Uterus (tissue), 4 donors: ENCODE data around the gene DNM3. TPM values are rescaled to one million over a fixed set of nuclear protein-coding genes. Genes with fewer than 3 reads are reported as not detected.

Source experiments
- DNase-seq, 2 donors: peaks; one replicate each; pipeline ENCODE4 v3.0.0-alpha.2; 2019 to 2020
- H3K27ac ChIP-seq, 2 donors: fragments of 200-600 bp; sonication (generic); 1 replicate in 1 of 2; 2 replicates in 1 of 2; pipeline ENCODE4 v1.5.1; 2016 to 2018
- H3K27me3 ChIP-seq, 2 donors: fragments of 200-600 bp; sonication (generic); one replicate each; pipeline ENCODE4 v1.5.1; 2018 to 2019; ENCODE audit warnings: control low read depth in 1 of 2
- H3K36me3 ChIP-seq, 2 donors: fragments of 200-600 bp; sonication (generic); one replicate each; pipeline ENCODE4 v1.5.1; 2019; ENCODE audit warnings: control low read depth in 1 of 2
- H3K4me1 ChIP-seq, 2 donors: fragments of 200-600 bp; sonication (generic); one replicate each; pipeline ENCODE4 v1.5.1; 2018 to 2019; ENCODE audit warnings: control low read depth in 1 of 2
- H3K4me3 ChIP-seq, 2 donors: fragments of 200-600 bp; sonication (generic); 1 replicate in 1 of 2; 2 replicates in 1 of 2; pipeline ENCODE4 v1.5.1; 2018 to 2019; ENCODE audit warnings: mild to moderate bottlenecking in 1 of 2
- H3K9me3 ChIP-seq, 2 donors: fragments of 200-600 bp; sonication (generic); one replicate each; pipeline ENCODE4 v1.5.1; 2019; ENCODE audit warnings: control low read depth in 1 of 2
- CTCF ChIP-seq, 4 experiments: fragments of 200-600 bp in 2 of 4; fragments of 450-650 bp in 2 of 4; sonication (generic) in 2 of 4; IDR thresholded peaks; one replicate each; pipeline ENCODE4 v1.5.1; 2016 to 2019; ENCODE audit warnings: antibody characterized with exemption in 4 of 4, mild to moderate bottlenecking in 2 of 4, moderate library complexity in 1 of 4
- POLR2A ChIP-seq, 2 donors: fragments of 450-650 bp; IDR thresholded peaks; one replicate each; pipeline ENCODE4 v1.6.1; 2016; ENCODE audit warnings: antibody characterized with exemption in 2 of 2, mild to moderate bottlenecking in 1 of 2, moderate library complexity in 1 of 2
- intact Hi-C: fragments of 100-400 bp; cut with DNase I; formaldehyde crosslinking; loops from one replicate; pipeline ENCODE4 v1.15.1; 2023; ENCODE audit warnings: low total_unique reads
- total RNA-seq, 4 donors: library from RNA; depleted of rRNA in 3 of 4; stranded (reverse); fragments of >200 nt in 3 of 4; gene quantifications; one replicate each; pipeline versions ENCODE4 v1.1.0 to v1.2.4, GENCODE V29; 2014 to 2023
- donor health status: DM: yes; HTN: yes; CAD: no.

The DNM3 gene
- total RNA-seq, 4 donors from 2014 or later = 4.7 to 49.2 (median 14.6) TPM

GRCh38 chr1:172180501-172181285 lies 339.4 kb downstream of the DNM3 start:
- H3K4me3 ChIP-seq = peak overlapping the region; percentile 3 to 20

DNA sequence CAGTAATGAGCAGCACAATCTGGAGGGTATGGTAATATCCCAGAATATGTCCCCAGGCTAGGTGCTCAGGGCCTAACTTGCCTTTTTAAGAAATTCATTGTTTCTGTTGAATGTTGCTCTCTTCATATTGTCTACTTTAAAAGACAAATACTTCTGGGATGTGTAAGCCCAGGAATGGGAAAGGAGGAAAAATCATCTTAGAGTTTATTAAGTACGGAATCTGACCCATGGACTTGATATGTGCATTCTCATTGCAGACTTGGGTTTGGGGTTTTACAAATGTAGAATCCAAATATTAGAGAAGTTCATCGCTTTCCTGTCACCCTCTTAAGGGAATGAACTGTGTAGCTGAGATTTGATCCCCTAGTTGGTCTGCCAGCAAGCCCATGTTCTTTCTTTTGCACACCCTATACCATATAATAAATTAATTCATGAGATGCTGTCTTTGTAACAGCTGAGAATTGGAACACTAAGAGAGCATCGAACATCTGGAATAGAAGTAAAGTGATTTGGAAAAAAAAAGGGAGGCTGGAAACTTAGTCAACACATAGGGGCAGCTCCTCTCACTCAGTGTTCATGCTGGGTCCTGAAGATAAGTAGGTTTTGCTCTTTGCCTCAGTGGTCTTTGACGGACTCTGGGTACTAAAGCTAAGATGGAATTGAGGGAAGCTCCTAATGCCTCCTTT lies 343.4 kb downstream of the DNM3 start:
- peaks cover 0 to 22% of the 10 kb centered on the region in 2 donors for H3K4me1 ChIP-seq
- TF ChIP-seq POLR2A (IDR thresholded peaks at IDR 0.05) = no peak
- no peak for TF ChIP-seq CTCF (IDR thresholded peaks at IDR 0.05)
- H3K27me3 ChIP-seq = no peaks in the 10 kb centered on the region
- DNase-seq = no peak
- intact Hi-C loops = no loop called here
- no peak overlapping the region for H3K4me3 ChIP-seq
- peak overlapping the region; percentile 86 to 91 for H3K27ac ChIP-seq
- no peaks in the 10 kb centered on the region for H3K36me3 ChIP-seq
- H3K9me3 ChIP-seq = no peaks in the 10 kb centered on the region

More at GRCh38 chr1:172180501-172181285, 339.4 kb downstream of the DNM3 start:
- no peaks in the 10 kb centered on the region for H3K36me3 ChIP-seq
- H3K27ac ChIP-seq = peak overlapping the region; percentile 86 to 91
- TF ChIP-seq POLR2A (IDR thresholded peaks at IDR 0.05) (no peak), CTCF (IDR thresholded peaks at IDR 0.05) (no peak)
- H3K27me3 ChIP-seq = no peaks in the 10 kb centered on the region
- intact Hi-C loops = no loop called here
- H3K4me1 ChIP-seq = peaks cover 0 to 22% of the 10 kb centered on the region in 2 donors
- DNase-seq = peak; percentile 37 to 61
- H3K9me3 ChIP-seq = no peaks in the 10 kb centered on the region

GRCh38 chr1:172185211-172185610 lies 343.9 kb downstream of the DNM3 start:
- TF ChIP-seq CTCF (IDR thresholded peaks at IDR 0.05) (no peak), POLR2A (IDR thresholded peaks at IDR 0.05) (no peak)
- no peaks in the 10 kb centered on the region for H3K27me3 ChIP-seq
- no peak for DNase-seq
- peak overlapping the region; percentile 86 to 91 for H3K27ac ChIP-seq
- H3K9me3 ChIP-seq = no peaks in the 10 kb centered on the region
- no peak overlapping the region for H3K4me3 ChIP-seq
- no peaks in the 10 kb centered on the region for H3K36me3 ChIP-seq
- intact Hi-C loops = no loop called here
- H3K4me1 ChIP-seq = peaks cover 0 to 16% of the 10 kb centered on the region in 2 donors

DNA sequence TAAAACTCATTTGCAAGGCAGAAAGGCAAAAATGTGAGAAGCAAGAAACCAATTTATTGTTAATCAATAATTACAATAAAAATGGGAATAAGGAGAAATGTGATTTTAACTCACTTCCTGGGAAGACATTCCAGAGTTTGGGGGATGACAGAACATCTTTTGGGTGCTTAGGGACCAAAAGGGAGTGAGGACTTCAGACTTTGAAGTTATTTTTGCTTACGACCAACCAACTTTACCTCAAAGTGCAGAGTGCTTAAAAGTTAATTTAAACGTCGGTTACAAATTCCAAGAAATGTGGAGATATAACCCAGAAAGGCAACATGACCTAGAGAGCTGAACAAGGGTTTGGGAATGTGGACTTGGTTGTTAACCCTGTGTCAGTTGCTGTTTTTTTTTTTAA lies 344.7 kb downstream of the DNM3 start:
- Histone ChIP-seq H3K27me3 (no peaks in the 10 kb centered on the region), H3K4me1 (peaks cover 0 to 11% of the 10 kb centered on the region in 2 donors), H3K27ac (peak overlapping the region; percentile 86 to 91), H3K36me3 (no peaks in the 10 kb centered on the region), H3K9me3 (no peaks in the 10 kb centered on the region), H3K4me3 (no peak overlapping the region)
- TF ChIP-seq CTCF (IDR thresholded peaks at IDR 0.05) (no peak), POLR2A (IDR thresholded peaks at IDR 0.05) (no peak)
- no peak for DNase-seq
- intact Hi-C loops = no loop called here

- Histone ChIP-seq H3K4me1 (no peaks in the 10 kb centered on the region), H3K9me3 (peaks cover 0 to 12% of the 10 kb centered on the region in 2 donors), H3K4me3 (no peak overlapping the region), H3K36me3 (no peaks in the 10 kb centered on the region), H3K27ac (no peak overlapping the region), H3K27me3 (no peaks in the 10 kb centered on the region)
- no peak for DNase-seq
- TF ChIP-seq CTCF (IDR thresholded peaks at IDR 0.05) (no peak), POLR2A (IDR thresholded peaks at IDR 0.05) (no peak)
- intact Hi-C loops = no loop called here
Measured at GRCh38 chr1:172201572-172201971, 360.3 kb downstream of the DNM3 start.
